ENCODE measurements around the gene SULF2. TPM values are rescaled to one million over a fixed set of nuclear protein-coding genes. Genes with fewer than 3 reads are reported as not detected.

Gene SULF2
- total RNA-seq, 1 donor from 2014 or later, result 0.66 TPM

GRCh38 chr20:47762699-47763268 lies 22.5 kb downstream of the SULF2 start:
- intact Hi-C loops (cut with micrococcal nuclease), result no loop called here

- intact Hi-C loops (cut with micrococcal nuclease), result no loop called here
These were observed 23.7 kb downstream of the SULF2 start for GRCh38 chr20:47761482-47762047.

- intact Hi-C loops (cut with micrococcal nuclease), result no loop called here
These were observed 24.4 kb downstream of the SULF2 start for GRCh38 chr20:47760686-47761481.

DNA sequence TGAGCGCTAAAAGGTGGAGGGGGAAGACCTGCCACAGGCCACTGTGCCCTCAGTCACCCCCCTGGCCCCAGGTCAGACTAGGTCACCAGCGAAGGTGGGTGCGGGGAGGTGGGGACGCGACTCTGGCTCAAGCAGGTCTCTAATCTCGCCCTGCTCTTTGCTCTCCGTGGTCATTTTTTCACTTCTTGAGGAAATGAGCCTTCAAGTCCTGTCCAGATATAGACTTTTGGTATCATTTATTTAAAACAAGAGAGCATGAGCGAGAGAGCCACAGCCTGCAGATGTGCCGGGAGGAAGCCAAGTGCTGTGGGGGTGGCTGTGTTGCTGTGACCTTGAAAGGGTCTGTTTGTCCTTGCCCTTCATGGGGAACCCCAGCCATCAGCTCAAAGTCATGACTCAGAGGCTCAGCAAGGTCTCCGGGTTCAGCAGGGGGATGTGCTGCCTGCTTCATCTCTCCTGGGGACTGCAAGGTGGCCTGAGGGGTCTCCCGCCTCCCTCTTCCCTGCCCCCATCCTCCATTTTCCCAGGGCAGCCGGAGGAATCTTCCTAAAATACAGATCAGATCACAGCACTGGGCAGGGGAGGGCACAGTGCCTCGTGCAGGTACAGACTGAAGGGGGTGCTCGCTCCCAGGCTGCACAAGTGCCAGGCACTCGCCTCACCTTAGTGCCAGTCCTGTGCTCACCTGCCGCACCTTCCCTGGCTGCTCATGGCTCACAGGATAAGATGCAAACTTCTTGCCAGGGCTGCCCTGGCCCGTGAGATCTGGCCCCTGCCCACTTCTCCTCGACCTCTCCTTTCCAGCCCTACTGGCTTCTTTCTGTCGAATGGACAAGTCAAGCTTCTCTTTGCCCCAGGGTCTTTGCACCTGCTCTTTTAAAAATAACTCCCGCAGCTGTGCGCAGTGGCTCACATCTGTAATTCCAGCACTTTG lies 26.5 kb downstream of the SULF2 start:
- intact Hi-C loops (cut with micrococcal nuclease), result no loop called here

DNA sequence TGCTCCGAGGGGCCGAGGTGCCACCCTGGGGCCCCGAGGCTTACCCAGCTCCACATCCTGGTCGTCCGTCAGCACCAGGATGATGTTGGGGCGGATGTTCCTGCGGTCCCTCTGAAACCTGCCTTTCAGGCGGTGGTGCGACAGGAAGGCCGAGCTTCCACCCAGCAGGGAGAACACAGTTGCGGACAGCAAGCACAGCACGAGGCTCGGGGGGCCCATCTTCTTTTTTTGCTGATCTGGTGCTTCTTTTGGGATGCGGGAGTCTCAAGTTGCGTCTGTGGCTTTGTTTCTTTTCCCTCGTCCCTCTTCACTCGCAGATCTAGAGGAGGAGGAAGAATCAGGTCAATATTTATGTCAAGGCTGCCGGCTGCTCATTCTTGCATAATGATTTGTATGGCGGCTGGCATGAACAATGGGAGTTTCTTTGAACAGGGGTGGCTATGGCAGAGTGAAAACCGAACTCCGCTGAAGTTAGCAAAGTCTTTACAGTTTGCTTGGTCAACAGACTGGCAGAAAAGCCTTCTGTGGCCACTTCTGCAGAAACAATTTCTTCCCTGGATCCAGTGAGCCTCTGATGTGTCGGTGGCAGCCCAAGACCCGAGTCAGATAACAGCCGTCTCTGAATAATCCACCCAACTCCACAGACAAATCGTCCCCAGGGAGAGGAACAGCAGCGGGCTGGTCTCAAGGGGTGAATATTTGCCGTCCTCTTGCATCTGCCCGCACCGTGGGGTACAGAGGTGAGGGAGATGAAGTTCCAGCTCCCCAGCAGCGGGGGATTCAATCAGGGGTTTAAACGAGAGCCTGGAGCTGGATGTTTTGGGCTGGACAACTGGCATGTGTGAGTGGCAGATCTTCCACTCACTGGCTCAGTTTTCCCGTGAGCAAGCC lies 27.9 kb downstream of the SULF2 start:
- intact Hi-C loops (cut with micrococcal nuclease), result no loop called here

- intact Hi-C loops (cut with micrococcal nuclease), result no loop called here
These were observed 30.2 kb downstream of the SULF2 start for GRCh38 chr20:47754946-47755652.

DNA sequence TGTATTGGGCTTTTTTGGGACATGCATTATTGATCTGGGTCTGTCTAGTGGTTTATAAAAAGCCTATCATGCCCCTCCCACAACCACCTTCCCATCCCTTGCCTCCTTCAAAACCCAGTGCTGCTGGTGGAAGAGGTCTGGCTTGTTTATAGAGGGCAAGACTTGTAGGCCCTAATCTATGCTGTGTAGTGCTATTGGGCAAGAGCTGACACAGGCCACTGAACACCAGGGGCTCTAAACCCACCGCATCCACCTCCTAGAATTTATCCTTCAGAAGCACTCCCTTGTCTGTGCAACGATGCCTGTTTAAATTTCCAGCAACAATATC lies 30.9 kb downstream of the SULF2 start:
- intact Hi-C loops (cut with micrococcal nuclease), result no loop called here

DNA sequence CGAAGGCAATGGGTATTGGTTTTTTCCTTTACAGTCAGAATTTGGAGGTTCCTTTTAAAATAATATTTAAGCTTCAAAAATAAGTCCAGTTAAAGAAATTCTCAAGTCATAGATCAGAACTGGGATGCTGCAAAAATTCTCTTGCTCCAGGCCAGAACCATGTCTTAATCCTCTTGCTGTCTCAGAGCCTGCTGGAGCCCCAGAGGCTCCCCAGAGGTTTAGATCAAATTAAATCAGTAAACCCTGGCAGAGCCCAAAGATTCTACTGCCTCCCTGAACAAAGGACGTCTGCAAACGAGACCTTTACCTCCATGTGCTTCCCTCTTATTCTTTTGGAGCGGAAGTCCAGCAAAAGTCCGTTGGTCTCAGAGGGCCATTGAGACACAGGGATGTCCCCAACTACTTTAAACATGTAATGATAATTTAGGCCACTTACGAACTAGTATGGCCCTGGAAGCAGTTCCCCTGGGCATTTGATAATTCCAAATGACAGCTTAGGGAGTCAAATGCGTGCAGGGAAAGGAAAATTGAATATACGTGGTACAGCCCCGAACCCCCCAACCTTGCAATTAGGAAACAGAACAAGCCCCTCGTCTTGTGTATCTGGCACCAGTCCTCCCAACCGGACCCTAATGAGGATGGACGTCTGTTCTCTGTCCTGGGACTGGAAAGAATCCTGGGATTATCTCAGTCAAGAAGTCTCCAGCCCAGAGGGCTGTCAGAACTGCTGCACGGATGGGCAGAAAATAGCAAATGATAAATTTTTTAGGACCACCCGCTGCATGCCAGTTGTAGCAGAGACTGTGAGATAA lies 31.5 kb downstream of the SULF2 start:
- intact Hi-C loops (cut with micrococcal nuclease), result no loop called here

DNA sequence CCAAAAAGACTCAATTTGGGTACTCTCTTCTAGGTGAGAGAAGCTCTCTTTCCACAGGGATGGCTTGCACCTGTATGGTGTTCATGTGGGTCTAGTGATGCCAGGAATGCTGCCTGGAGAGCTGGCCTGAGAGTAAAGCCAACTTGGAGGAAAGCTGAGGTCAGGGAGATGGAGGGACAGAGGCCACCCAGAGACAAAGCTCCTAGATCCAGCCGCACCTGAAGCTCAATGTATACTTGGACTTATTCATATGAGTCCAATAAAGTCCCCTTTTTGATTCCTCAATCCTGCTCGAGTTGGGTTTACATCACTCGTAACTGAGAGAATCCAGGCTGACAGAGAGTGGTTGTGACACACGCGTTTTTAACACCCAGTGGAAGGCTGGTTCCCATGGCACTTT lies 33.8 kb downstream of the SULF2 start:
- intact Hi-C loops (cut with micrococcal nuclease), result no loop called here

GRCh38 chr20:47749339-47749738 lies 35.9 kb downstream of the SULF2 start:
- intact Hi-C loops (cut with micrococcal nuclease), result no loop called here

GRCh38 chr20:47748823-47749222 lies 36.5 kb downstream of the SULF2 start:
- intact Hi-C loops (cut with micrococcal nuclease), result no loop called here

DNA sequence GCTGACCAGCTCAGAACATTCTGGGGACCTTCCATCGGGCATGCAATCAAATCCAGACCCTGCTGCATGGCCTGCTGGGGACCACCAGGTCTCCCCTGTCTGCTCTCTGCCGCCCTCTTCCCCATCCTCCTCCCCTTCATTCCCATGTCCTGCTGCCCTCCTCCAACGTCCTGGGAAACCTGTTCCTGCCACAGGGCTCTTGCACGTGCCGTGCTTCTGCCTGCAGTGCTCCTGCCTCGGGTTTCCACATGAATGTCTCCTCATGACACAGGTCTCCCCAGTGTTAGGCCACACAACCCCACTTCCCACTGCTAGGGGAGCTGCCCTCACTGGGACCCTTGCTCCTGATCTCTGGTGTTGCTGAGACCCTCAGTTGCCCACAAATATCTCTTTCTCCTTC lies 37.2 kb downstream of the SULF2 start:
- intact Hi-C loops (cut with micrococcal nuclease), result no loop called here

DNA sequence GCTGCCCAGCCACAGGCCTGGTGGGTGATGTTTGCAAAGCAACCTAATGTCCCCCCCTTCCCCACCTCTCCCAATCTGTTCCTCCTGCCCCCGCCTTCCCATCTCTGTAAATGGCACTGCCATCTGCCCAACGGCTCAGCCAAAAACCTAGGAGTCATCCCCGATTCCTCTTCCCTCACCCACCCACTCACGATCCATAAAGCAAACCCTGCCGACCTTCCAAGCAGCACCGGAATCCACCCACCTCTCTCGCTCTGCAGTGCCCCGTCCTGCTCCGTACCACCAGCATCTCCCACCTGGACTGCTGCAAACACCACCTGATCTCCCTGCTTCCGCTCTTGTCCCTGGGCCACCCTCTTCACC lies 37.6 kb downstream of the SULF2 start:
- intact Hi-C loops (cut with micrococcal nuclease), result no loop called here

DNA sequence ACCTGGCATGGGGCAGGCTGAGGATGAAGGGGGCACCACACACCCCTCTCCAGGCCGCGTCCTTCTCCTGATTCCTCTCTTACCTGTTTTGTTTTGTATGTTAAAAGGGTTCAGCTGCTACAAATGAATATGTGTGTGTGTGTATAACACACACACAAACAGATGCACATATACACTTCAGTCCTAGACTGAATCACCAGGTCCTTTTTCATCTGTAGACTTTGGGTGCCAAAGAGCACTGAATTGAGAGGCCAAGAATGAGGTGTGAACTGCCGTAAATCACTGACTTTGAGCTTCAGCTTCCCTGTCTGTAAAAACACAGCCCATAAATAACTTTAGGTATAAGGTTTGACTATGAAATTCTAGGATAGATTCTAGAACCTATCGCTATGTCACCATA lies 40.5 kb downstream of the SULF2 start:
- intact Hi-C loops (cut with micrococcal nuclease), result no loop called here

GRCh38 chr20:47743671-47744070 lies 41.6 kb downstream of the SULF2 start:
- intact Hi-C loops (cut with micrococcal nuclease), result no loop called here

DNA sequence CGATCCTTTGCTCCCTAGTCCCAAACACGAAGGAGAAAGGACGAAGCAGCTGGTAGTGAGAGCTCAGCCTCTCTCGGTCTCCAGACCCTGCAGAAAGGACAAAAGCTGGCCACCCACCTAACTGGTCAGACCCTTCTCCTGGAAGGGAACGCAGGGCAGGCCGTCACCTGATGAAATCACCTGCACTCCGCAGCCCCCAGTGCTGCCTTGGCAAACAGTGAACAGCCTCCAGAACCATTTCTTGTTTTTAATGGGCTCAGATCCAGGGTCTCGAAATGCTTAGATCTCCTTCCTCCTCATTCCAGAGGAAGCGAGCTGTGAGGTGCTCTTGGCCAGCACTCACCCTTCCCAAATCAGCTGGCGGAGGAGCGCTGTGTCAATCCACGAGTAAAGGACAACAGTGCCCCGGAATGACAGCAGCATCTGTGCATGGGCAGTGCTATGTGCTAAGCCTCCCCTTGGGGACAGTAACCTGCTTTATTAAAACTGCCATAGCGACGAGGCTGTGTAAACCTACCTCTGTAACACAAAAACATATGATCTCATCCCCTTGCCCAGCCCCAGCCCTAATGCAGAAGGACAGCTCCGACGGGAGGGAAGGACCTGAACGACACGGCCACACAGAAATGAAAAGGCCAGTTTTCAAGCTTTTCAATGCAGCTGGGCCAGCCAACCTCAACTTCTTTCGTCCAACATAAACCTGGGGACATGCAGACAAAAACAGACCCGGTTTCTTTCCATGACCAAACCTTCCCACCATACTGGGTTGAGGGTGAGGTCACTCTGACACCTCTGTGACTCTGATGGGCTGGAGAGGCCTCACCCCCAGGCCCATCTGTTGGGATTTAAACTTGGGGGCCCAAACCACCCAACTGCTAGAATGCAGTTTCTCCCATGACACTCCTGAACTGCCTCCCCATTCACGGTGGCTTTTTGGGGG lies 43.3 kb downstream of the SULF2 start:
- intact Hi-C loops (cut with micrococcal nuclease), result no loop called here

DNA sequence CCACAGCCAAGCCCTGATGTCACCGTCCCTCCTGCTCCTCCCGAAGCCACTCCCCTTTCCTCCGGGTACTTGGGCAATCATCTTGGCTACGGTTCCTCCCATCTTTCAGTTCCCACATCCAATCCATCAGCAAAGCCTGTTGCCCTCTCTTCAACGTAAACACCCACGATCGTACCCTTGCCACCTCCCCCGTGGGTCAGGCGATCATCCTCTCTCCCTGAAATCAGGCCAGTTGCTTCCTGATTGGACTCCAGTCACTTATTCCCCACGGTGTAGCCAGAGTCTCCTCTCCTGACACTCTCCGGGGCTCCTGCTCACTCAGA lies 44.5 kb downstream of the SULF2 start:
- intact Hi-C loops (cut with micrococcal nuclease), result no loop called here

GRCh38 chr20:47740121-47740861 lies 45.0 kb downstream of the SULF2 start:
- intact Hi-C loops (cut with micrococcal nuclease), result no loop called here

Data from T-helper 2 cell treated with Interferon-gamma antibody and Interleukin-4, amounts not matched to agents 100 ng/mL and 5 ng/mL, for 36 hours (primary cell).